ENCODE results near the gene NUDT14.

DNA sequence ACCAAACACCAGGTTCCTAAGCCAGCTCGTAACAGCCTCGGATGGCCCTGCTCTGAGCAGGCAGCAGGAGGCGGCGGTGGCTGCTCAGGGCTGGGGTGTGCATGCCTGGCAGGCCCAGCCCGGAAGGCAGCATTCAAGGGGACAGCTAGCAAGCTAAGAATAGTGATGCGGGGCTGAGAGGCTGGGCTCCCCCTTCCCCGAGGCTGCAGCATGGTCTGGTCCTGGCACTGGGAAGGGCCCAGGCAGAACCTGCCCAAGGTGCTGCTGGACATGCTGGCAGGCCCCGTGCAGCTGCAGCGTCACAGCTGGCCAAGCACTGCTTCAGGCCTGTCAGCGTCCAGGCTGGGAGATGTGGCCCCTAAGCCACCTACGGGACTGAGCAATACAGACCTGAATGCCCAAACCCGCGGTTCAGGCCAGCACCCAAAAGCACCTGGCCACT lies 26.4 kb upstream of the NUDT14 start:
- TF ChIP-seq, protein P1, sequence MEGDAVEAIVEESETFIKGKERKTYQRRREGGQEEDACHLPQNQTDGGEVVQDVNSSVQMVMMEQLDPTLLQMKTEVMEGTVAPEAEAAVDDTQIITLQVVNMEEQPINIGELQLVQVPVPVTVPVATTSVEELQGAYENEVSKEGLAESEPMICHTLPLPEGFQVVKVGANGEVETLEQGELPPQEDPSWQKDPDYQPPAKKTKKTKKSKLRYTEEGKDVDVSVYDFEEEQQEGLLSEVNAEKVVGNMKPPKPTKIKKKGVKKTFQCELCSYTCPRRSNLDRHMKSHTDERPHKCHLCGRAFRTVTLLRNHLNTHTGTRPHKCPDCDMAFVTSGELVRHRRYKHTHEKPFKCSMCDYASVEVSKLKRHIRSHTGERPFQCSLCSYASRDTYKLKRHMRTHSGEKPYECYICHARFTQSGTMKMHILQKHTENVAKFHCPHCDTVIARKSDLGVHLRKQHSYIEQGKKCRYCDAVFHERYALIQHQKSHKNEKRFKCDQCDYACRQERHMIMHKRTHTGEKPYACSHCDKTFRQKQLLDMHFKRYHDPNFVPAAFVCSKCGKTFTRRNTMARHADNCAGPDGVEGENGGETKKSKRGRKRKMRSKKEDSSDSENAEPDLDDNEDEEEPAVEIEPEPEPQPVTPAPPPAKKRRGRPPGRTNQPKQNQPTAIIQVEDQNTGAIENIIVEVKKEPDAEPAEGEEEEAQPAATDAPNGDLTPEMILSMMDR (IDR thresholded peaks at IDR 0.05), result no peak
- TF ChIP-seq POLR2A (IDR thresholded peaks at IDR 0.05), result no peak
